ENCODE measurements around the gene SLC25A13. TPM values are rescaled to one million over a fixed set of nuclear protein-coding genes. Genes with fewer than 3 reads are reported as not detected.

The SLC25A13 gene
- total and polyA plus RNA-seq, 2 of the 13 experiments (the other 11 are each of a cell fraction or from before 2014, with no cell fraction given), result 36.2 to 84.9 TPM

GRCh38 chr7:96321658-96322372, at the start of gene SLC25A13 (continued):
- TF ChIP-seq ZHX2 (IDR thresholded peaks at IDR 0.05; ENCODE audit: low read depth), result peak; percentile 61; the same call in 1 of the 2 replicates
- TF ChIP-seq ZHX2 (CRISPR knock-in tag; IDR thresholded peaks at IDR 0.05; ENCODE audit: borderline replicate concordance), result peak; percentile 76; the same call in 1 of the 2 replicates
- no peak; a peak in 1 of 4 replicates for TF ChIP-seq ATF4 (CRISPR knock-in tag; IDR thresholded peaks at IDR 0.05)
- peak; percentile 58; the same call in 1 of the 2 replicates for TF ChIP-seq ZNF564 (CRISPR knock-in tag; IDR thresholded peaks at IDR 0.05)
- peak; percentile 89; the same call in 1 of the 2 replicates for TF ChIP-seq CREBL2 (CRISPR knock-in tag; IDR thresholded peaks at IDR 0.05; ENCODE audit: borderline replicate concordance)
- TF ChIP-seq ZEB1 (IDR thresholded peaks at IDR 0.05; ENCODE audit: insufficient replicate concordance, low read depth), result peak; percentile 97
- no peak for TF ChIP-seq NFE2L2 (IDR thresholded peaks at IDR 0.05; ENCODE audit: low read length)
- no peak; the same call in 1 of the 2 replicates for TF ChIP-seq TEF (CRISPR knock-in tag; IDR thresholded peaks at IDR 0.05)
- TF ChIP-seq NCOA1 (CRISPR knock-in tag; IDR thresholded peaks at IDR 0.05), result peak; percentile 85; the same call in 1 of the 2 replicates
- peak; percentile 94 for TF ChIP-seq ZNF235 (CRISPR knock-in tag; IDR thresholded peaks at IDR 0.05; ENCODE audit: borderline replicate concordance)
- TF ChIP-seq ZMYM3 (CRISPR knock-in tag; IDR thresholded peaks at IDR 0.05), result peak; percentile 79; the same call in 1 of the 2 replicates
- peak; percentile 90 for TF ChIP-seq IRX3 (CRISPR knock-in tag; IDR thresholded peaks at IDR 0.05; ENCODE audit: borderline replicate concordance, low read depth)
- peak; percentile 80 for TF ChIP-seq RARA (CRISPR knock-in tag; IDR thresholded peaks at IDR 0.05)
- TF ChIP-seq CREB3 (CRISPR knock-in tag; IDR thresholded peaks at IDR 0.05), result peak; percentile 86; the same call in 1 of the 2 replicates
- TF ChIP-seq NFATC3 (CRISPR knock-in tag; IDR thresholded peaks at IDR 0.05), result no peak
- TF ChIP-seq ZNF101 (CRISPR knock-in tag; IDR thresholded peaks at IDR 0.05; ENCODE audit: borderline replicate concordance, low read depth), result peak; percentile 94
- no peak for TF ChIP-seq JDP2 (CRISPR knock-in tag; IDR thresholded peaks at IDR 0.05; ENCODE audit: borderline replicate concordance)
- peak; percentile 79; the same call in 1 of the 2 replicates for TF ChIP-seq ZNF414 (CRISPR knock-in tag; IDR thresholded peaks at IDR 0.05)
